GM12875 (cell line): Measurements from ENCODE around the gene ADGRV1.

ENCODE experiments used
- H3K4me3 ChIP-seq: one replicate; pipeline ENCODE4 v1.5.1; 2011; ENCODE audit warnings: low read depth, low read length, control low read depth
- CTCF ChIP-seq: IDR thresholded peaks from 2 replicates; pipeline ENCODE4 v1.5.1; 2011; ENCODE audit warnings: low read depth, mild to moderate bottlenecking, control low read depth, inconsistent platforms, low read length, moderate library complexity, borderline replicate concordance; ENCODE audit not compliant: insufficient read depth

Gene ADGRV1

GRCh38 chr5:91189480-91190313, 631.1 kb downstream of the ADGRV1 start:
- H3K4me3 ChIP-seq, result no peak overlapping the region
- no peak for TF ChIP-seq CTCF

GRCh38 chr5:91190314-91190690, 631.7 kb downstream of the ADGRV1 start:
- H3K4me3 ChIP-seq, result no peak overlapping the region
- TF ChIP-seq CTCF, result no peak

DNA sequence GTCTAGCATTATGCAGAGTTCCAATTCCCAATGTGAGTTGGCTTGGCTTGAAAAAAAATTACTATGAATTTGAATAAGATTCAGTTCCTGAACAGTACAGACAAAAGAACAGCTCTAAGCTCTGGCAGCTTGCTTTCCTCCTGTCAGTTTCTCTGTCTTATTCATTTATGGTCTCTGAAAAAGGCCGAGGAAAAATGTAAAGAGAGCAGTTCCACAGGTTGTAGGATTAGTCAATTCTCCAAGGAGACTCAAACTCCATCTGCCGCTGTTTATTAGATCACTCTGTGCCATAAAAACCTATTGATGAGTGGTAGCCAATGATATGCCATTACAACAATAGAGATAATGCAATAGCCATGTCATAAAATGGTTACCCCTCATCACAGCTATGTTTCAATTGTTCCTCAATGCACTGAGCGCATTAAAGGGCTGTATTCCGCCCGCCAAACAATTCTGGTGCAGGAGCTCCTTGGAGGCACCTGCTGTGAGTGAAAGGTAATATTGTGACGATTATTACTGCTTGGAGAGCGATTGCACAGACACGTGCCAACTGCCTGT, 636.3 kb downstream of the ADGRV1 start:
- no peak overlapping the region for H3K4me3 ChIP-seq
- no peak for TF ChIP-seq CTCF

DNA sequence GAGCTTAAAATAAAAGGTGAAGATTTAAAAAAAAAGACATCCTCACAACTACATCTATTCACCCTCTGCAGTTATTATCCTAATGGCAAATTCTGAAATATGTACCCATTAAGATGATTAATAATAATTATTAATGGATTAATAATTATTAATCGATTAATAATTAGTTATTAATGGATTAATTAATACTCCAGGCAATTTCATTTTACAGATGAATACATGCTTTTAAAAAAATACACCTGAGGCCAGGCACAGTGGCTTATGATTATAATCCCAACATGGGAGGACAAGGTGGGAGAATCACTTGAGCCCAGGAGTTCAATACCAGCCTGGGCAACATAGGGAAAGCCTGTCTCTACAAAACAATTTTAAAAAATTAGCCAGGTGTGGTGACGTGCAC, 642.1 kb downstream of the ADGRV1 start:
- no peak overlapping the region for H3K4me3 ChIP-seq
- no peak for TF ChIP-seq CTCF

- no peak overlapping the region for H3K4me3 ChIP-seq
Observed at GRCh38 chr5:91206103-91206502, 647.5 kb downstream of the ADGRV1 start.

GRCh38 chr5:91206734-91207133, 648.1 kb downstream of the ADGRV1 start:
- TF ChIP-seq CTCF, result no peak
- no peak overlapping the region for H3K4me3 ChIP-seq

More at GRCh38 chr5:91206103-91206502, 647.5 kb downstream of the ADGRV1 start:
- TF ChIP-seq CTCF, result no peak

DNA sequence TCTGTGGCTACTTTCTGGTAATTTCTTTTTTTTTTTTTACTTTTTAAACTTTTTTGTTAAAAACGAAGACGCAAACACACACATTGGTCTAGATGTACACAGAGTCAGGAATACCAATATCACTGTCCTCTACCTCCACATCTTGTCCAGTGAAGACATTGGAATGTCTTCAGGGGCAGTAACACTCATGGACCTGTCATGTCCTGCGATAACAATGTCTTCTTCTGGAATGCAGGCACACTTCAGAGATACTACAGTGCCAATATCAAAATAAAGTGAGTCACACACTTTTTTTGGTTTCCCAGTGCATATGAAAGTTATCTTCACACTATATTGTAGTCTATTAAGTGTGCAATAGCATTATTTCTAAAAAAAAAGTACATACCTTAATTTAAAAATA, 648.7 kb downstream of the ADGRV1 start:
- H3K4me3 ChIP-seq, result no peak overlapping the region
- TF ChIP-seq CTCF, result no peak
